ENCODE data around the gene GALP.

Gene GALP

DNA sequence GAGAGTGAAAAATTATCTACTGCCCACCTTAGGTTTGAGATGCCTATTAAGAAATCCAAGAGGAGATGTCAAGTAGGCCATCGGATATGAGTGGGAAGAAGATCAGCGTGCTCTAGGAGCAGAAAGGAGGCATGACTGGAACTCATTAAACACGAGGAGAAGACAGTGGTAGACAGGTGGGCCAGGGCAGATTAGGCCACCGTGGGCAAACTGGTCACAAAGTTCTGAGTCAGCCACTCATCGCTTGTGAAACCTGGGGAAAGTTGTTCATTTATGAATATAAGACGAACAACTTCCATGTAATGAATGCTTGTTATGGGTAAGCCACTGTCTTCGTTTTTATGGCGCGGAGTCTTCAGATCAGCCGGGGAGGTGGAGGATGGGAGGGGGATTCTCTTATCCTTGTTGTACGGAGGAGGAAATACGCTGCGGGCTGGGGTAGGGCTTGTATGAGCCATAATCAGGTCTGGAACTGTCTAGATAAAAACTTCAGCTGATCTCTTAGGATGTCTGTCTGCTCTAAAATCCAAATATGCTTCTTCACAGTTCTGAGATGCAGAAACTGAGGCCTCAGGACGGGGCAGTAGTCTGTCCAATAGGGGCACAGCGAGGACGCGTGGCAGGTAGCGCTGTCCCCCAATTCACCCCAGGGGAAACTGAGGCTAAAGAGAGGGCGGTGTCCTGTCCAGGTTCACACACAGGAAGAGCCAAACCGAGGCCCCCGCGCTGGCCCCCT lies 35.8 kb upstream of the GALP start:
- Histone ChIP-seq H3K27ac (ENCODE audit: low read depth, low read length) (peak overlapping the region; percentile 78), H3K27me3 (ENCODE audit: insufficient read depth, low read length) (no peaks in the 10 kb centered on the region), H3K79me2 (ENCODE audit: control insufficient read depth, insufficient read depth, low read length, unreplicated experiment) (peaks cover 10% of the 10 kb centered on the region), H3K4me3 (ENCODE audit: low read depth, low read length) (peak overlapping the region; percentile 82), H3K4me1 (ENCODE audit: control insufficient read depth, insufficient read depth, low read length, unreplicated experiment) (no peaks in the 10 kb centered on the region), H2AFZ (ENCODE audit: low read length, unreplicated experiment) (peak overlapping the region; percentile 94), H3K36me3 (ENCODE audit: insufficient read depth, low read length) (no peaks in the 10 kb centered on the region)

DNA sequence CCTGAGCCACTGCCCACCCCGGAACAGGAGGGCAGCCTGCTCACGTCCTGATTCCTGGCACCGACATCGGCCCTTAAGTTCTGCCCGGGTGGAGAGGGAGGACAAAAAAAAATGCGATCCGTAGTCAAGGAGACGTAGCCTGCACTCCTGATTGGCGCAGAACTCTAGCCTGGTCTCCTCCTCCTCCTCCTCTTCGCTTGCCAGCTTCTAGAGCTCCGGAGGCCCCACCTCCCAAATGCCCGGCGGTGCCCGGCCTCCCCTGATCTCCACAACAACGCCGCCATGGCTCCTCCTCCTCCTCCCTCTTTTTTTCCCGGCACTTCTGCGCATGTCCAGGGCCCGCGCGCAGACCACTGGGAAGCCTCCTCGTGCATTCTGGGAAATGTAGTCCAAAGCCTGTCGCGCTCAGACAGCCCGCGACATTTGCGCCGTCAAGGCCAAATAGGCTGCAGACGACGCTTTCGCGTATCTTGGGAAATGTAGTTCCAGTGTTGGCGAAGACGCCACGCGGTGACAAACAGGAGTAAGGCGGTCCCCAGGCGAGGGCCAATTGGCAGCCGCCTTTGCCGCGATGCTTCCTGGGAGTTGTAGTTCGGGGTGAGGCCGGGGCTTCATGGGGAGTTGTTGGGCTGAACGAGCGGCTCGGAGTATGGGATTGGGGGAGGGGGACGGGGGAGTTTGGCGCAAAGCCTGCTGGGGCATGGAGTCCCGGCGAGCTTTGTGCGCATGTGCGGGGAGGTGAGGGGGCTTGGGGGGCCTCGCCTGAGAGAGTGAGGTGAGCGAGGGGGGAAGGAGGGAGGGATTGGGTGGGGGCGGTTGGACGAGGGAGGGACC lies 35.0 kb upstream of the GALP start, which contains the start of gene ZNF444:
Gene ZNF444 (plus strand): TSS at position 705 of the 834 bp plus-strand sequence. CDS start 5,625 bp downstream, outside the sequence.
- Histone ChIP-seq H3K4me1 (ENCODE audit: control insufficient read depth, insufficient read depth, low read length, unreplicated experiment) (no peaks in the 10 kb centered on the region), H2AFZ (ENCODE audit: low read length, unreplicated experiment) (peak within 1 kb of the TSS; percentile 94), H3K4me3 (ENCODE audit: low read depth, low read length) (peak within 1 kb of the TSS; percentile 82), H3K27me3 (ENCODE audit: insufficient read depth, low read length) (no peaks in the 10 kb centered on the region), H3K27ac (ENCODE audit: low read depth, low read length) (peak within 1 kb of the TSS; percentile 78), H3K36me3 (ENCODE audit: insufficient read depth, low read length) (no peaks in the 10 kb centered on the region), H3K79me2 (ENCODE audit: control insufficient read depth, insufficient read depth, low read length, unreplicated experiment) (peaks cover 10% of the 10 kb centered on the region)

DNA sequence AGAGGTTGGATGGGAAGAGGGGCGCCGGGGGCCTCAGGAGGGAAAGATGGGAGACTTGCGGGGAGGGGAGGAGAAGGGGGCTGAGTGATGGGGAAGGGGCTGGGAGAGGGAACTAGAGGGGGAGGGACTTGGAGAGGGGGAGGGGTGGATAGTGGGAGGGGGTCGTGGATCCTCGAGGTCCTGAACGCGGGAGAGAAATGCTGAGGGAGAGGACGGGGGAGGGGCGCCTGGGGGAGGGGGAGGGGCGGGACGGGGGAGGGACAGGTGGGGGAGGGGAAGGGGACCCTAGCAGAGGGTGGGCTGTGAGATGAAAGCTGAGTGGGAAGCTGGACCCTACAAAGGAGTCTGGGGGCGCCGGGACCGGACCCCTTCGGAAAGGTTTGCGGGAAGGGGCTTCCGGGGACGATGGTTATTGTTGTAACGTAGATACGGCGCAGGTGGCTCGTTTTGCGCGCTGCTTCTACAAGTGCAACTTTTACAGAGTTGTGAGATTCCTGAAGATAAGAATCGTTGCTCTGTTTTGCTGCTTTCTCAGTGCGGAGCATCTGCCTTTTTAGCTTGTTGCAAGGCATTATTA lies 34.3 kb upstream of the GALP start:
- Histone ChIP-seq H3K4me1 (ENCODE audit: control insufficient read depth, insufficient read depth, low read length, unreplicated experiment) (no peaks in the 10 kb centered on the region), H3K4me3 (ENCODE audit: low read depth, low read length) (peak overlapping the region; percentile 82), H3K79me2 (ENCODE audit: control insufficient read depth, insufficient read depth, low read length, unreplicated experiment) (peaks cover 10% of the 10 kb centered on the region), H3K36me3 (ENCODE audit: insufficient read depth, low read length) (no peaks in the 10 kb centered on the region), H2AFZ (ENCODE audit: low read length, unreplicated experiment) (no peak overlapping the region), H3K27me3 (ENCODE audit: insufficient read depth, low read length) (no peaks in the 10 kb centered on the region), H3K27ac (ENCODE audit: low read depth, low read length) (peak overlapping the region; percentile 78; the same call in 1 of the 2 replicates)

DNA sequence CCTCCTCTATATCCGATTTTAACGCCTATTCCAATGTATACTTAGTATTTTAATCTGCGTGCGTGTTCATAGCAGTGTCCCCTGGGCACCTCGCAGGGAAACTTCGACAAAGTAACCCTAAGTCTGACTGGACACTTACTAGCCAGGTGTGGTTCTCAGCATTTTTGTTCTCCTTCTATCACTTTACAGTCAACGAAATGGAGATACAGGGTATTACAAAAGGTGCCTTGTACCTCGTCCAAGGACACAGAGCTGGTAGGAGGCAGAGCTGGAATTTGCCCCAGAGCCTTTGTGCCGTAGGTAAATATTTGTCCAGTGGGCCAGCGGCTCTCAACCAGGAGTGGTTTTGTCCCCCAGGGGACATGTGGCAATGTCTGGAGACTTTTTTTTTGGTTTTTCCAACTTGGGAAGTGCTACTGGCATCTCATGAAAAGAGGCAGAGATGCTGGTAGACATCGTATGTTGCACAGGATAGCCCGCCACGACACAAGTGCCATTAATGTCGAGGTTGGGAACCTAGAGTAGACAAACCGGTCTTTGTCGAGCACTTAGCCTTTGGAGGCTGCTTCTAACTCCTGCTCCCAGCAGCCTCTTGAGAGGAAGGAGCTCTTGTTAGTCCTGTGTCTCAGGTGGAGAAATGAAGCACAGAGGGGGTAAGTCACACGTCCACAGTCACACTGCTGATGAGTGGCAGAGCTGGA lies 33.6 kb upstream of the GALP start:
- Histone ChIP-seq H3K36me3 (ENCODE audit: insufficient read depth, low read length) (no peaks in the 10 kb centered on the region), H3K79me2 (ENCODE audit: control insufficient read depth, insufficient read depth, low read length, unreplicated experiment) (peaks cover 10% of the 10 kb centered on the region), H2AFZ (ENCODE audit: low read length, unreplicated experiment) (no peak overlapping the region), H3K4me1 (ENCODE audit: control insufficient read depth, insufficient read depth, low read length, unreplicated experiment) (no peaks in the 10 kb centered on the region), H3K4me3 (ENCODE audit: low read depth, low read length) (peak overlapping the region; percentile 82), H3K27ac (ENCODE audit: low read depth, low read length) (no peak overlapping the region), H3K27me3 (ENCODE audit: insufficient read depth, low read length) (no peaks in the 10 kb centered on the region)

- Histone ChIP-seq H3K36me3 (ENCODE audit: insufficient read depth, low read length) (no peaks in the 10 kb centered on the region), H2AFZ (ENCODE audit: low read length, unreplicated experiment) (no peak overlapping the region), H3K4me1 (ENCODE audit: control insufficient read depth, insufficient read depth, low read length, unreplicated experiment) (no peaks in the 10 kb centered on the region), H3K4me3 (ENCODE audit: low read depth, low read length) (no peak overlapping the region), H3K27me3 (ENCODE audit: insufficient read depth, low read length) (no peaks in the 10 kb centered on the region), H3K79me2 (ENCODE audit: control insufficient read depth, insufficient read depth, low read length, unreplicated experiment) (peaks cover 10% of the 10 kb centered on the region), H3K27ac (ENCODE audit: low read depth, low read length) (no peak overlapping the region)
Observed at GRCh38 chr19:56142897-56143434, 32.8 kb upstream of the GALP start.

- H3K27me3 ChIP-seq (ENCODE audit: insufficient read depth, low read length) = no peaks in the 10 kb centered on the region
- no peak overlapping the region for H2AFZ ChIP-seq (ENCODE audit: low read length, unreplicated experiment)
- H3K79me2 ChIP-seq (ENCODE audit: control insufficient read depth, insufficient read depth, low read length, unreplicated experiment) = peaks cover 10% of the 10 kb centered on the region
- no peaks in the 10 kb centered on the region for H3K4me1 ChIP-seq (ENCODE audit: control insufficient read depth, insufficient read depth, low read length, unreplicated experiment)
- H3K27ac ChIP-seq (ENCODE audit: low read depth, low read length) = no peak overlapping the region
- H3K36me3 ChIP-seq (ENCODE audit: insufficient read depth, low read length) = no peaks in the 10 kb centered on the region
- H3K4me3 ChIP-seq (ENCODE audit: low read depth, low read length) = no peak overlapping the region
Observed at GRCh38 chr19:56144376-56144775, 31.4 kb upstream of the GALP start.

GRCh38 chr19:56144831-56145230 lies 31.0 kb upstream of the GALP start:
- Histone ChIP-seq H3K27ac (ENCODE audit: low read depth, low read length) (no peak overlapping the region), H3K4me1 (ENCODE audit: control insufficient read depth, insufficient read depth, low read length, unreplicated experiment) (no peaks in the 10 kb centered on the region), H3K79me2 (ENCODE audit: control insufficient read depth, insufficient read depth, low read length, unreplicated experiment) (peaks cover 10% of the 10 kb centered on the region), H3K36me3 (ENCODE audit: insufficient read depth, low read length) (no peaks in the 10 kb centered on the region), H2AFZ (ENCODE audit: low read length, unreplicated experiment) (no peak overlapping the region), H3K27me3 (ENCODE audit: insufficient read depth, low read length) (no peaks in the 10 kb centered on the region), H3K4me3 (ENCODE audit: low read depth, low read length) (no peak overlapping the region)

DNA sequence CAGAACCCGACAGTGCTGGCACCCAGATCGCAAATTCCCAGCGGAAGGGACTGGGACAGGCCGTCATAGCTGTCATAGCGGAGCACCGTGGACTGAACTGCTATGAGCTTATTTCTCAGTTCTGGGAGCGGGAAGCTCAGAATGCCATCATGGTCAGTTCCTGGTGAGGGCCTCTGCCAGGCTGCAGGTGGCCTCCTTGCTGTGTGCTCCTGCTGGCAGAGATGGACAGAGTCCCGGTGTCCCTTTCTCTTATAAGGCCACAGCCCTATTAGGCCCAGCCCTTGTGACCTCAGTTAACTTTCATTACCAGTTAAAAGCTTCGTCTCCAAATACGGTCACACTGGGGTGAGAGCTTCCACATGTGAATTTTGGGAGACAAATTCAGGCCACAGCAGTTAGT lies 30.1 kb upstream of the GALP start:
- Histone ChIP-seq H2AFZ (ENCODE audit: low read length, unreplicated experiment) (no peak overlapping the region), H3K27me3 (ENCODE audit: insufficient read depth, low read length) (no peaks in the 10 kb centered on the region), H3K36me3 (ENCODE audit: insufficient read depth, low read length) (no peaks in the 10 kb centered on the region), H3K4me1 (ENCODE audit: control insufficient read depth, insufficient read depth, low read length, unreplicated experiment) (no peaks in the 10 kb centered on the region), H3K27ac (ENCODE audit: low read depth, low read length) (no peak overlapping the region), H3K4me3 (ENCODE audit: low read depth, low read length) (no peak overlapping the region), H3K79me2 (ENCODE audit: control insufficient read depth, insufficient read depth, low read length, unreplicated experiment) (peaks cover 13% of the 10 kb centered on the region)

- H3K27ac ChIP-seq (ENCODE audit: low read depth, low read length) = no peak overlapping the region
- H3K79me2 ChIP-seq (ENCODE audit: control insufficient read depth, insufficient read depth, low read length, unreplicated experiment) = peaks cover 12% of the 10 kb centered on the region
- H3K4me3 ChIP-seq (ENCODE audit: low read depth, low read length) = no peak overlapping the region
- H3K27me3 ChIP-seq (ENCODE audit: insufficient read depth, low read length) = no peaks in the 10 kb centered on the region
- H2AFZ ChIP-seq (ENCODE audit: low read length, unreplicated experiment) = no peak overlapping the region
- no peaks in the 10 kb centered on the region for H3K4me1 ChIP-seq (ENCODE audit: control insufficient read depth, insufficient read depth, low read length, unreplicated experiment)
- H3K36me3 ChIP-seq (ENCODE audit: insufficient read depth, low read length) = no peaks in the 10 kb centered on the region
Observed at GRCh38 chr19:56146904-56147303, 28.9 kb upstream of the GALP start.

GRCh38 chr19:56147307-56147706 lies 28.5 kb upstream of the GALP start:
- Histone ChIP-seq H3K4me3 (ENCODE audit: low read depth, low read length) (no peak overlapping the region), H3K27me3 (ENCODE audit: insufficient read depth, low read length) (no peaks in the 10 kb centered on the region), H2AFZ (ENCODE audit: low read length, unreplicated experiment) (no peak overlapping the region), H3K4me1 (ENCODE audit: control insufficient read depth, insufficient read depth, low read length, unreplicated experiment) (no peaks in the 10 kb centered on the region), H3K27ac (ENCODE audit: low read depth, low read length) (no peak overlapping the region), H3K79me2 (ENCODE audit: control insufficient read depth, insufficient read depth, low read length, unreplicated experiment) (peaks cover 9% of the 10 kb centered on the region), H3K36me3 (ENCODE audit: insufficient read depth, low read length) (no peaks in the 10 kb centered on the region)
